Measurements from ENCODE around the gene USE1. TPM values are rescaled to one million over a fixed set of nuclear protein-coding genes. Genes with fewer than 3 reads are reported as not detected.

The USE1 gene
- total RNA-seq, 1 experiment from 2014 or later = 32.5 TPM

- BruUV-seq (replicated peaks) = no TSS peak
- ATAC-seq (no peak), DNase-seq (no peak)
- Histone ChIP-seq H3K9me3 (ENCODE audit: low read length) (no peaks in the 10 kb centered on the region), H4K20me1 (ENCODE audit: low read length) (no peaks in the 10 kb centered on the region), H3K9ac (ENCODE audit: low read length) (no peak overlapping the region), H3K79me2 (ENCODE audit: low read length) (no peaks in the 10 kb centered on the region), H3F3A (ENCODE audit: low read length, unreplicated experiment) (no peaks in the 10 kb centered on the region), H3K4me3 (ENCODE audit: low read length) (no peak overlapping the region), H3K36me3 (ENCODE audit: low read depth, low read length) (peaks cover 39% of the 10 kb centered on the region), H3K9me2 (replicated peaks; ENCODE audit: low read length) (no peaks in the 10 kb centered on the region), H3K27ac (ENCODE audit: low read length) (no peak overlapping the region), H2AFZ (ENCODE audit: low read length) (no peak overlapping the region), H3K4me1 (ENCODE audit: insufficient read depth, low read length) (peaks cover 11% of the 10 kb centered on the region), H3K4me2 (ENCODE audit: low read length) (no peak overlapping the region), H3K27me3 (ENCODE audit: low read length) (no peaks in the 10 kb centered on the region)
- ChIA-PET POLR2A (ENCODE audit: unreplicated experiment) (interaction anchor here (0.6 kb wide), 1 partner anchor 96 kb away, joined by 7 read pairs; no protein-coding TSS in a partner anchor), CTCF (no interaction called here)
- TF ChIP-seq EZH2 (IDR thresholded peaks at IDR 0.05; ENCODE audit: low read length, unreplicated experiment) (no peak), CTCF (conservative IDR thresholded peaks at IDR 0.05; ENCODE audit: low read depth, low read length) (no peak), EZH2phosphoT487 (IDR thresholded peaks at IDR 0.05; ENCODE audit: borderline replicate concordance, low read length) (no peak)
- intact Hi-C loops (cut with micrococcal nuclease) = no loop called here
Observed at GRCh38 chr19:17170538-17171297, 44.4 kb upstream of the USE1 start.

- H3K9ac ChIP-seq (ENCODE audit: low read length) = no peak overlapping the region
- intact Hi-C loops (cut with micrococcal nuclease) = no loop called here
- H3K27me3 ChIP-seq (ENCODE audit: low read length) = no peaks in the 10 kb centered on the region
- ChIA-PET CTCF (no interaction called here), POLR2A (ENCODE audit: unreplicated experiment) (no interaction called here)
- H3K4me1 ChIP-seq (ENCODE audit: insufficient read depth, low read length) = peaks cover 11% of the 10 kb centered on the region
- no peaks in the 10 kb centered on the region for H4K20me1 ChIP-seq (ENCODE audit: low read length)
- BruUV-seq (replicated peaks) = no TSS peak
- no peaks in the 10 kb centered on the region for H3K9me2 ChIP-seq (replicated peaks; ENCODE audit: low read length)
- TF ChIP-seq CTCF (conservative IDR thresholded peaks at IDR 0.05; ENCODE audit: low read depth, low read length) = no peak
- TF ChIP-seq EZH2phosphoT487 (IDR thresholded peaks at IDR 0.05; ENCODE audit: borderline replicate concordance, low read length) = no peak
- TF ChIP-seq EZH2 (IDR thresholded peaks at IDR 0.05; ENCODE audit: low read length, unreplicated experiment) = no peak
- no peak overlapping the region for H2AFZ ChIP-seq (ENCODE audit: low read length)
- ATAC-seq = no peak
- peaks cover 37% of the 10 kb centered on the region for H3K36me3 ChIP-seq (ENCODE audit: low read depth, low read length)
- H3K27ac ChIP-seq (ENCODE audit: low read length) = no peak overlapping the region
- no peak overlapping the region for H3K4me2 ChIP-seq (ENCODE audit: low read length)
- H3K79me2 ChIP-seq (ENCODE audit: low read length) = no peaks in the 10 kb centered on the region
- no peaks in the 10 kb centered on the region for H3F3A ChIP-seq (ENCODE audit: low read length, unreplicated experiment)
- H3K4me3 ChIP-seq (ENCODE audit: low read length) = no peak overlapping the region
- no peak for DNase-seq
- H3K9me3 ChIP-seq (ENCODE audit: low read length) = no peaks in the 10 kb centered on the region
Observed at GRCh38 chr19:17171874-17172273, 43.3 kb upstream of the USE1 start.

- Histone ChIP-seq H4K20me1 (ENCODE audit: low read length) (no peaks in the 10 kb centered on the region), H3K4me2 (ENCODE audit: low read length) (no peak overlapping the region), H3F3A (ENCODE audit: low read length, unreplicated experiment) (no peaks in the 10 kb centered on the region), H3K36me3 (ENCODE audit: low read depth, low read length) (peaks cover 36% of the 10 kb centered on the region), H3K9ac (ENCODE audit: low read length) (no peak overlapping the region), H2AFZ (ENCODE audit: low read length) (no peak overlapping the region), H3K79me2 (ENCODE audit: low read length) (no peaks in the 10 kb centered on the region), H3K9me2 (replicated peaks; ENCODE audit: low read length) (no peaks in the 10 kb centered on the region), H3K4me1 (ENCODE audit: insufficient read depth, low read length) (peaks cover 11% of the 10 kb centered on the region), H3K9me3 (ENCODE audit: low read length) (no peaks in the 10 kb centered on the region), H3K27me3 (ENCODE audit: low read length) (no peaks in the 10 kb centered on the region), H3K4me3 (ENCODE audit: low read length) (no peak overlapping the region), H3K27ac (ENCODE audit: low read length) (no peak overlapping the region)
- POLR2A ChIA-PET (ENCODE audit: unreplicated experiment) = no interaction called here
- no peak for TF ChIP-seq CTCF (conservative IDR thresholded peaks at IDR 0.05; ENCODE audit: low read depth, low read length)
- TF ChIP-seq EZH2 (IDR thresholded peaks at IDR 0.05; ENCODE audit: low read length, unreplicated experiment) = no peak
- no peak for TF ChIP-seq EZH2phosphoT487 (IDR thresholded peaks at IDR 0.05; ENCODE audit: borderline replicate concordance, low read length)
- CTCF ChIA-PET = no interaction called here
- intact Hi-C loops (cut with micrococcal nuclease) = no loop called here
- ATAC-seq = no peak
- no TSS peak for BruUV-seq (replicated peaks)
- no peak for DNase-seq
Observed at GRCh38 chr19:17172624-17173345, 42.4 kb upstream of the USE1 start.

Data from PC-3 (cell line).